GM21423 (cell line): ENCODE measurements around the gene CHL1.

Experiments used
- ATAC-seq: cut with Tn5 transposase; IDR thresholded peaks from one replicate; pipeline ENCODE4 v1.9.1; 2021; ENCODE audit warnings: mild to moderate bottlenecking, moderate library complexity; ENCODE audit not compliant: unreplicated experiment

The CHL1 gene, protein sequence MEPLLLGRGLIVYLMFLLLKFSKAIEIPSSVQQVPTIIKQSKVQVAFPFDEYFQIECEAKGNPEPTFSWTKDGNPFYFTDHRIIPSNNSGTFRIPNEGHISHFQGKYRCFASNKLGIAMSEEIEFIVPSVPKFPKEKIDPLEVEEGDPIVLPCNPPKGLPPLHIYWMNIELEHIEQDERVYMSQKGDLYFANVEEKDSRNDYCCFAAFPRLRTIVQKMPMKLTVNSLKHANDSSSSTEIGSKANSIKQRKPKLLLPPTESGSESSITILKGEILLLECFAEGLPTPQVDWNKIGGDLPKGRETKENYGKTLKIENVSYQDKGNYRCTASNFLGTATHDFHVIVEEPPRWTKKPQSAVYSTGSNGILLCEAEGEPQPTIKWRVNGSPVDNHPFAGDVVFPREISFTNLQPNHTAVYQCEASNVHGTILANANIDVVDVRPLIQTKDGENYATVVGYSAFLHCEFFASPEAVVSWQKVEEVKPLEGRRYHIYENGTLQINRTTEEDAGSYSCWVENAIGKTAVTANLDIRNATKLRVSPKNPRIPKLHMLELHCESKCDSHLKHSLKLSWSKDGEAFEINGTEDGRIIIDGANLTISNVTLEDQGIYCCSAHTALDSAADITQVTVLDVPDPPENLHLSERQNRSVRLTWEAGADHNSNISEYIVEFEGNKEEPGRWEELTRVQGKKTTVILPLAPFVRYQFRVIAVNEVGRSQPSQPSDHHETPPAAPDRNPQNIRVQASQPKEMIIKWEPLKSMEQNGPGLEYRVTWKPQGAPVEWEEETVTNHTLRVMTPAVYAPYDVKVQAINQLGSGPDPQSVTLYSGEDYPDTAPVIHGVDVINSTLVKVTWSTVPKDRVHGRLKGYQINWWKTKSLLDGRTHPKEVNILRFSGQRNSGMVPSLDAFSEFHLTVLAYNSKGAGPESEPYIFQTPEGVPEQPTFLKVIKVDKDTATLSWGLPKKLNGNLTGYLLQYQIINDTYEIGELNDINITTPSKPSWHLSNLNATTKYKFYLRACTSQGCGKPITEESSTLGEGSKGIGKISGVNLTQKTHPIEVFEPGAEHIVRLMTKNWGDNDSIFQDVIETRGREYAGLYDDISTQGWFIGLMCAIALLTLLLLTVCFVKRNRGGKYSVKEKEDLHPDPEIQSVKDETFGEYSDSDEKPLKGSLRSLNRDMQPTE (N-terminal part only)

DNA sequence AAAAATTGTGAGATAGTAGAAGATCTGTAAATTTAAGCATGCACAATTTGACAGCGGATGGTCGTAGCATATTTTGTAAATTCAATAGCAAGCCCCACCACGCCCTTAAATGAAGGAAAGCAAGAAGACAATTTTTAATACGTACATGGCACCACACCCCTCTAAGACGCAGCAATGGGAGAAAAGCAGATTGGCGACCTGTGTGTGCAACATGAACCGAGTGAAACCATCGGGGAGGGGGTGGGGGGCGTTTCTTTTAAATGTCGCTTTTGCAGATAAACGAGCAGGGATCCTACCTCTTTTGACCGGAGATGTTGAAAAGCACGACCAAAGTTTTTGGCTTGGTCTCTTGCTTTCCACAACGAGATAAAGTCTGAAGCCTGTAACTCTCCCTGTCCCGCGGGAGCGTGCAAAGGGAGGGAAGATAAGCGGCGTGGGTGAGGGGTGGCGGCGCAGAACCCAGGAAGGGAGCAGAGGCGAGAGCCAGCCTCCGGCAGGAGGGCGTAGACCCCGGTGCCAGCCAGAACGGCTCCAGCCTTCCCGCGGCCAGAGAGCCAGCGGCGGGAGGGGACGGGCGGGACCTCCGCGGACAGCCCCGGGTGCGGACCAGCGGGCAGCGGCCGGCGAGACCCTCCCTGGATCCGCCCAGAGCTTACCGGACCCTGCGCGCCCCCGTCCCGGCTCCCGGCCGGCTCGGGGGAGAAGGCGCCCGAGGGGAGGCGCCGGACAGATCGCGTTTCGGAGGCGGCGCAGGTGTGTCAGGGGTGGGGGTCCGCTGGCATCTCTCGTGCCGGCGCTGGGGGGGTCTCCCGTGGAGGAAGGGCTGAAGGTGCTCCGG is at the start of gene CHL1:
CHL1 (plus strand) TSS at position 453 of the 838 bp plus-strand sequence. CDS start 123,014 bp downstream, outside the sequence.
- no peak for ATAC-seq

DNA sequence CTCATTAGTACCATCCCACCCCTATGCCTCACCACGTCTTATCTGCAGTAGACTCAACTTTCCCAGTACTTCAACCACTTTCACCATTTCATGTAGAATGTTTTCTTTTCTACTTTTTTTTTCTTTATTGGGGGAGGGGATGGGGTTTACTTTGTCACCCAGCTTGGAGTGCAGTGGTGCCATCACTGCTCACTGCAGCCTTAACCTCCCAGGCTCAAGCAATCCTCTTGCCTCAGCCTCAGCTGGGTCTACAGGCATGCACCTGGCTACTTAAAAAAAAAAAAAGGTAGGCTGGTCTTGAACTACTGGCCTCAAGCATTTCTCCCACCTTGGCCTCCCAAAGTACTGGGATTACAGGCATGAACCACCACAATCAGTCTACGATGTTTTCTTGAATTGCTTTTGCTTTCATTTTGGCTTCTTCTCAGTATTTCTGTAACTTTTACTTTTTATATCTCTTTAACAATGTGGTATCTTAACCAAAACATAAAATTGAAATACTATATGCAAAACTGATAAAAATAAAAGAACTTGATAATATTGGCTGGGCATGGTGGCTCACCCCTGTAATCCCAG is 44.9 kb upstream of the CHL1 start:
- ATAC-seq = no peak

DNA sequence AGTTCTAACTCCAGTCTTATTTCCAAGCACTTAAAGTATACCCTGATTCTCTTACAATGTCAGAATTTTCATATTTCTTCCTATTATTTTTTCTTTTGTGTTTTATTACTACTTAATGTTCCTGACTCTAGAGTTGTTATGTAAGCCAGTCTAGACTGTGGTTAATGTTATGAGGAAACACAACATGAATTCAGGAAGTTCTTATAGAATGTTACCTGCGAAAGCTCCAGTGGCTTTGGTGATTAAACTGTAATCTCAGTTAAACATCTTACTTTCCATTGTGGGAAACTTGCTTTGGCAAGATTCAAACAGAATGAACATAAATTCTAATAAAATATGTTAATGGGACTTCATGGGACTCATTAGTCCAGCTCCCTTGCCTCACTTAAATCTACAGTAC is 36.6 kb upstream of the CHL1 start:
- no peak for ATAC-seq

DNA sequence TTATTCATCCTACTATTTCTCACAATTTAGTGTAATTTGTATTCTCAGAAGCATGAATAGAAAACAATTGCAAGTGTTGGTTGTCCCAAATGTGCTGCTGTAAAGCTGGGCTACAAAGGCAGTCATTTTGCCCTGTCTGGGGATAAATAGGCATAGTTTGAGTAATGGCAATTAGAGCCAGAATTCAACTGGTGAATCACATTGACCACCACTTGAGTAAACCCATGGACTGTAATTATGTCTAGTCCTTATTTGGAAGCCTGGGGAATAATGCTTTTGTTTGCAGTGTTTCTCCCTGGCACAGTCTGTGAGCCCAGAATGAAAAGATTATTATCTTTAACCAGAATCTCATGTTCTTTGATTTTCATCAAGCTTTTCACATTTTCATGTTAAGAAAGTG is 30.5 kb upstream of the CHL1 start:
- ATAC-seq = no peak

DNA sequence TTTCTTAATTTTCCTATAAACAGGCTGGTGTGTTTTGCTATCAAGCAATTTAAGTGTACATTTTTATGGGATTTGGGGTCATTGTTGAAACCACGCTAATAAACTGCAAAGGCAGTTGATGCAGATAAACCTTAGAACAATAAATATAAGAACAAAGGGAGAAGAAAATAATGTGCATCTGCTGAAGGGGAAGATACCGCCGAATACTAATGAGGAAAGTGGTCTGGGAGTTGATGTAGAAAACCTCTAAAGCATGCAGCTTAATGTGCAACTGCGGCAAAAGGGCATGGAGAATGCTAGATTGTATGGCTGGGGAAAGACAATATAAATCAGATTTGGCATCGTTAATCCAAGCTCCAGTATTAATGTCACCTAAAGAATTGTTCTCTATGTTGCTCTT is 29.8 kb upstream of the CHL1 start:
- ATAC-seq = no peak

DNA sequence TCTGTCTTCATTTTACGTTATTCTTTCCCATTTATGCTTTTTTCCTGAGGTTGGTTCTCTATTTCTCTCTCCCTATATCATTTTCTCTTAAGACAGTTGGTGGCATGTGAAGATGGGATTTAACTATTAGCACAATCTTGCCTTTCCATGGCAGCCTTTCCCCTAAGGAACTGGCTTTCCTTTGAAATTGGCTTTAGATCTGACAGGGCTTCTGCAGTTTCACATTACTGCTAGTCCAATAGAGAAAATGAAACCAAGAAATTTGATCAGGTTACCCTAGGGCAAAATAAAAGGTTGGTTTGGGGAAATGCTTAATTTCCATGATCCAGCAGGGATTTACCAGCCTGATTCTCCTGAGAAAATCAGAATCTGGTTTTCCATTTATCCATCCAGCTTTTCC is 22.7 kb upstream of the CHL1 start:
- peak; percentile 83 for ATAC-seq

DNA sequence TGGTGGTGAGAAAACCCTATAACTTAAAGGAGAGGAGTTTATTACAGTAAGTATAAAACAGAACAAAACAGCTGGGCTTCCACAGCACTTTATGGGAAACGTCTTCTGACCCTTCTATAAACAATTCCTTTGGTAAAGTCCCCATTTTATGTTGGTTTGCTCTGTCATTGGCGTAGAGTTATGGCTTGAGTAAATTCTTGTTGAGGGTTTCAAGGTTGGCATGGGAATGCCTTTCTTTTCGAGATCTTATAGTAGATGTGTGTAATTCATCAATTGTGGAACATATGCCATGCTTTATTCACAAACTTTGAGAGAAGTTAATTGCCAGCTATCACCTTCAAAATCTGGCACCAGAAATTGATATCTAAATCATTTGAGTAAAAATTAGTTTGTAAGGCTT is 11.6 kb upstream of the CHL1 start:
- ATAC-seq = no peak

DNA sequence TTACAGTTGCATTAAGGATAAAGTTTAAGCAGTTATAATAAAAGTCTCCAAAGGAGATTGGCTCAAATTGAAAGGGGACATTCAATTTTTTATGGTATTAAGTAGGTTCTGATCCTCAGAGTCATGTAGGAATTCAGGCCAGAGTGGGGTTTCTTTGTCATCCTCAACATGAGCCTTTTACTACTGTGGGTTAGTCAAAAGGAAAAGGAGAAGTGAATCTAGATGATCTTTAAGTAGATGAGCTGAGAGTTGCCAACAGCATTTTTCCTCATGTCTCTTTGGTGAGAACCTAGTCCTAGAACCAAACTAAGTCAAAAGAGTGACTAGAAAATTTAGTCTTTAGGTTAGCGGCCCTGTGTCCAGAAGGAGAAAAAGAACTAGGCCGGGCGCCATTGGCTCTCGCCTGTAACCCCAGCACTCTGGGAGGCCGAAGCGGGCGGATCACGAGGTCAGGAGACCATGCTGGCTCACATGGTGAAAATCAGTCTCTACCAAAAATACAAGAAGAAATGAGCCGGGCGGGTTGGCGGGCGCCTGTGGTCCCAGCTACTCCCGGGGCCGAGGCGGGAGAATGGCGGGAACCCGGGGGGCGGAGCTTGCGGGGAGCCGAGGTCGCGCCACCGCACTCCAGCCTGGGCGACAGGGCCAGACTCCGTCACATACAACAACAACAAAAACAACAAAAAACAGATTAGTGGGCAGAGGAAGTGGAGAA is 4.2 kb upstream of the CHL1 start:
- ATAC-seq = peak; percentile 87

DNA sequence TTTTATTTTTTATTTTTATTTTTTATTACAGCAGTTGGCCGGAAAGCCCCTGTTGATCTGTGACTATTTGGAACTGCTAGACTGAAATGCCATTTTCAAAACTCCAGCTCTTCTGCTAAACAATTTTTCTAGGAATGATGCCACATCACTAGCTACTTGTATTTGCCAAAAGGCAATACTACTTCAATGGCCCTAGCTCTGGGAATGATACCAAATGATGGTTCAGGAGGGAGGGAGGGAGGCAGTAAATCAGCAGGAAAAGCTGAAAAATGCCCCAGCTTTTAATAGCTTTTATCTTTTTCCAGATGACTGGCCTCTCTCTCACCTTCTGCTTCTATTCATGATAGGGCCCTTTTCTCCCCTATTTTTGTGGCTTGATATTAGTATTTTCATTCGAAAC is 2.6 kb upstream of the CHL1 start:
- ATAC-seq = no peak

DNA sequence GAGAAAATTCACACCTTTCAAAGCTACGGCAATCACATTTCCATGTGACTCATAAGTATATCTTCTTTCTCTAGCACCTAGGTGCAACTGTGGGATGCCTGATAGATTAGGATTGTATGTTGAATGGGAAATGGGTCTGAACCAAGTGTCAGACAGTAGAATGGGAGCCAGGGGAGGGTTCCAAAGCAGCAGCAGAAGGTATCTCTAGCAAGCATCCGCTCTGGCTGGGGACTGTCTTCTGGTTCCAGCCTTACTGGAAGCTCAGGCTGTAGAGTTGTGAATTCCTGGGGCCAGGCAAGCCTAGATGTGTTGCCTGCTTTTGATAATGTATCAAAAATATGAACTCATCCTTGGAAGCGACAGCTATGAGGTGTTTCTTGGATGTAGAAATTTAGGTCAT is 2.1 kb upstream of the CHL1 start:
- ATAC-seq = no peak

DNA sequence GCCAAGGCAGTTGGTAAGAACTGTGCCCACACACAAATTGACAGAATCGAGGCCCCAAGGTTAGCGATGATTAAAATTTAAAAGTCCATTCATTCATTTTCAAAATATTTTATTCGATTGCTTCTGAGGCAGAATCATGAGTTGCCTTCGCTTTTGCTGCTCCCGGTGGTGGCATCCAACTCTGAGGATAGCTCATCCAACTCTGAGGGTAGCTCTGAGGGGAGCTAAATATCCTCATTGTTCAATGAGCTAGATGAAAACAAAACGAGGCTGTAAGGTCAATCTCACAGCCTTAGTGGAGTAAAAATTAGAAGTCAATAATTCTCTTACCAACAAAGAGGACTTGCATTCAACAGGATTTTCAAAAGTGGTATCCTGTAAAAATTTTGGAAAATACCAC is 897 bp upstream of the CHL1 start:
- no peak for ATAC-seq

DNA sequence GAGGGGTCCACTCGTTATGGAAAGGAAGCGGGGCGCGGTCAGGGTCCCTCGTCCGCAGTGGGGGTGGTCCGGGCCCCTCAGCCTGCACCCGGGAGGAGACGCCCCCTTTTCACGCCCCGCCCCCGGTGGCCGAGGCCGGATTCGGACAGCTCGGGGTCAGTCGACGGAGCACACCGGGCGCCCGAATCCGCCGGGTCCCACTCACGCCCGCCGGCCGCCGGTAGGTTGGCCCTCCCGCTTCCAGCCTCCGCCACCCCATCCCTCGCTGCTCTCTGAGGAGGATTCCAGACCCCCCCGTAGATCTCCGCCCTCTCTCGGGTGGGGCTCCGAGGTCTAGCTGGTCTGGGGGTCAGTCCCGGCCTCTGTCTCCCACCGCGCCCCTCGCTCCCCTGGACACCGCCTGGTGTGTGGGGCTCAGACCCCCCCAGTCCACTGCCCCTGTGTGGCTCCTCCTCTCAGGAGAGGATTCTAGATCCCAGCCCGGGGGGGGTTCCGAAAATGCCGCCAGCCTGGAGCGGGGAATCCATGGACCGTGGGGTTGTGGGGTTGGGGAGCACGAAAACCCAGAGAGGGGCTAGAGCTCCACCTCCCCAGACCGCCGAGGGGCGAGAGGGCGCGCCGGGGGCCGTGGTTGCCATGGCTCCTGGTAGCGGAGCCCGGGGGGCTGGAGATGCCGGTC is 725 bp downstream of the CHL1 start:
- peak; percentile 30 for ATAC-seq

DNA sequence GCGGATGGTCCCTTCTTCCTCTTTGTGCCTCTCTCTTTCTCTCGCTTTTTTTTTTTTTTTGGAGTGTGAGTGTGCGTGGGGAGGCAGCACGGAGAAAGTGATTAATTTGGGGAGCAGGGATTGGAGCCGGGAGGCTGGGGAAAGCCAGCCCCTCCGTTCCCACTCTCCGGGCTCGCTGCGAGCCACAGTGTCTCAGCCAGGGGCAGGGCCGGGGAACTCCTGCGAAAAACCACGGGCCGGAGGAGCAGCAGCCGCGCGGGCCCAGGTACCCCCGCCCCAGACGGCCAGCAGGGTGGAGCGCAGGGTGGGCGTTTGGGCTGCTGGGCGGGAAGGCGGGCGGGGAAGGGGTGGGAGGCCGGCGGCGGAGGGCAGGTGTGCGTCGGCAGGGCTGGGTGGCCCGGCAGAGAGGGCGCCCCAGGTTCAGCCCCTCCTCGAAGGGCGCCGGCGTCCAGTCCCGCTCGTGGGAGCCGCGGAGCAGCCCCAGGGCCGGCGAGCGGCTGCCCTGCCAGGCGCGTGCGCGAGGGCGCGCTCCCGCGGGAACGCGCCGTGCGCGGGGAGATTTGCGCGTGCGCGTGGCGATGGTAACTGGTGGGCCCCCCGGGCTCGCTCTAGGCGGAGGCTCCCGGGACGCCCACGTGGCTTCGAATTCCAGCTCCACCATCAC is 1.4 kb downstream of the CHL1 start:
- peak; percentile 45 for ATAC-seq

DNA sequence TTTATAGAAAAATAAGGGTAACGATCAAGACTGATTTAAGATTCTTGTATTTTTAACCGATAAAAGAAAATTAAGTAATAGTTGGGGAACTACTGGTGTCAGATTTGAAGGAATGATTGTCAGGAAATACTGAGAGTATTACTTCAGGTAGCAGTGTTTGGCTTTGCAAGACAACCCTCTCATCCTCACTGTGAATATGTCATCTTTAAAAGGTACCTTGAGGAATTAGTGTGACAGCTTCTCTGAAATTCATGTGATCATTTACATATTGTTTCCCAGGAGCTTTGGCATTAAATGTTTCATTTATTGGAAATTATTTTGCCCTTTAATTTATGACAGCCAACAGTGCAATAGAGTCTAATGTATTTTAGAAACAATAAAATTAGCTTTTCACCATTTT is 3.3 kb downstream of the CHL1 start:
- no peak for ATAC-seq

DNA sequence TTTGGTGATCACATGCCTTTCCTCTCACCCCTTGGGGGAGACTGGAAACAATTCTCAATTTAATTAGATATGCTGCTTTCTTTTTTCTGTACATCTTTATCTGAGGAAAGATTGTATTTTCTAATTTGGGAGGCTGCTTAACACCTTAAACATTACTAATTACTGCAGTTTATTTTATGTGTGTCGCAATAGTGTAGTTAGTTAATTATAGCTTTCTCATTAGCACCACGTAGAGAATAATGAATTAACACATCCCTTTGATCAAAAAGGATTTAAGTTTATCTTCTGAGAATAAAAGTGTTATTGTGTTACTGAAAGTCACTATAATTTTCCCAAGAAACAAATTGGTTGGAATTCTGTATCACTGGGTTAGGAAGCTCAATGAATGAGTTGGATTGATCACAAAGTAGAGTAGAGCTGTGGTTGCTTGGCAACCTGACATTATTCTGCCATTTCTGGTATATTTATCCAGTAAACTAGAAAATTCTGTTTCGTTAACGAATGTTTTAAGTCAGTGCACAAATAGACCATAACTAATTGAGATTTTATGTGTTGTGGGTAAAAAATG is 4.3 kb downstream of the CHL1 start:
- ATAC-seq = no peak

DNA sequence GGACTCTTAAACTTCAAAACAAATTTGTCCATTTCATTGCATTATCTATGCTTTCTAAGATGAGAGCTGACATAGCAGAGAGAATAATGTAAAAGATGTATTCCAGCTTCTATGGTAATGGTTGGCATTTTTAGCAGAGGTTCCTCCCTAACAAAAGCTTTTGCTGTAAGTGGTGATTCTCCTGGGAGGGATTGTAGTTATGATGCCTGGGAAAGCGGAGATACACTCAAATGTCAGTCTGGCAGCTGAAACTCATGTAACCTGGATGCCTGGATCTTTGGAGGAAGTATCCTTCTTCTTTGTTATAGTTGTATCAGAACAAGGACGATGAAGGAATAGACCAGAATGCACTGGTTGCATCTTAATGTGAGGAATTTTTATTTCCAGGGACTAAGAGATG is 7.5 kb downstream of the CHL1 start:
- ATAC-seq = no peak

DNA sequence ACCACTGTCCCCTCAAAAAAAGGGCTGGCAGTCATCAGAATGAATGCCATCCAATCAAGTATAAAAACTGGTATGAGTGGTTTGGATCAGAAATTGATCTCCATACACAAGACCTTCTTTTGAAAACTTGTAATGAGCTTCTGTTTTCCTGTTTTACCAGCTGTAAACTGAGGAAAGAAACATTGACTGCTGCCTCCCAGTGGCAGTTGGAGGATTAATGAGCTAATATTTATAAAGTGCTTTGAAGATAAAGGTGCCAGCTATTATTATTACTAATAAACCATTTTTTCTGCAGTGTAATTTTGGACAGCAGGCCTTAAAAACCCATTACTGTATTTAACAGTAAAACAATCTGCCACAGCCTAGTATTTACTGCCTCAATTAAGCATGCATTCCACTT is 11.4 kb downstream of the CHL1 start:
- ATAC-seq = no peak

DNA sequence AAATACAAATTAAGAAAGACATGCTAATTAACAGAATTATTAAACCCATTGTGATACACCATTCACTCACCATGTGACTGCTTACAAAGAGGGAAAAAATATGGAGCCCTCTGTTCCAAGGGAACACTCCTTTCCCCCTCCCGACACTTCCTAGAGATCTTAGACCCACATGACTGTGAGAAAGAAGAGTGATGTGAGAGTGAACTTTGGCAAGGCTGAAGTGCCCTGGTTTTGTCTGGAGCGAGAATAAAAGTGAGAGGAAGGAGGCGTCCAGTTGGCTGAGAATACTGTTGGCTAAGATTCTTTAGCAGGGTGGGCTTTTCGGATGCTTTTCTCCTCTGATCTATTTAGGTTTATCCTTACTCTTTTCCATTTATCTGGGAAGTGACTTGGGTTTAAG is 14.1 kb downstream of the CHL1 start:
- no peak for ATAC-seq
